Upper lobe of left lung (tissue), 6 donors: ENCODE measurements around the gene CDYL. TPM values are rescaled to one million over a fixed set of nuclear protein-coding genes. Genes with fewer than 3 reads are reported as not detected.

Experiments used
- ATAC-seq, 2 donors: fragments of 200-7000 bp; cut with Tn5 transposase; one replicate each; pipeline ENCODE4 v1.9.1; 2022; ENCODE audit warnings: mild to moderate bottlenecking in 2 of 2, moderate library complexity in 2 of 2; ENCODE audit not compliant: low FRiP score in 2 of 2
- DNase-seq, 2 donors: peaks; one replicate each; pipeline ENCODE4 v3.0.0-alpha.2; 2019 to 2020
- H3K27ac ChIP-seq, 4 donors: fragments of 200-600 bp; sonication (generic); one replicate each; pipeline ENCODE4 v1.5.1; 2016 to 2019
- H3K27me3 ChIP-seq, 4 donors: fragments of 200-600 bp; sonication (generic); one replicate each; pipeline ENCODE4 v1.5.1; 2017 to 2019
- H3K36me3 ChIP-seq, 4 donors: fragments of 200-600 bp; sonication (generic); one replicate each; pipeline ENCODE4 v1.5.1; 2016 to 2019
- H3K4me1 ChIP-seq, 4 donors: fragments of 200-600 bp; sonication (generic); one replicate each; pipeline ENCODE4 v1.5.1; 2018 to 2019
- H3K4me3 ChIP-seq, 4 donors: fragments of 200-600 bp; sonication (generic); one replicate each; pipeline ENCODE4 v1.5.1; 2017 to 2019; ENCODE audit warnings: mild to moderate bottlenecking in 2 of 4, moderate library complexity in 1 of 4
- H3K9me3 ChIP-seq, 4 donors: fragments of 200-600 bp; sonication (generic); one replicate each; pipeline ENCODE4 v1.5.1; 2018 to 2019
- EP300 ChIP-seq, 4 donors: sonication (generic); formaldehyde crosslinking; IDR thresholded peaks; one replicate each; pipeline ENCODE4 v1.5.1; 2017; ENCODE audit warnings: antibody characterized with exemption in 4 of 4, control low read depth in 2 of 4
- POLR2A ChIP-seq, 4 donors: fragments of 450-650 bp; IDR thresholded peaks; one replicate each; pipeline ENCODE4 v1.5.1; 2016 to 2017; ENCODE audit warnings: antibody characterized with exemption in 4 of 4, mild to moderate bottlenecking in 2 of 4
- POLR2AphosphoS5 ChIP-seq, 2 donors: sonication (generic); formaldehyde crosslinking; IDR thresholded peaks; one replicate each; pipeline ENCODE4 v1.5.1; 2017; ENCODE audit warnings: antibody characterized with exemption in 2 of 2
- WGBS, 2 donors: methylation state at CpG; one replicate each; pipeline ENCODE4 v1.1.5; 2017 to 2018; 5-methylcytosine and 5-hydroxymethylcytosine counted together
- total RNA-seq, 6 donors: library from RNA; depleted of rRNA in 4 of 6; stranded (reverse); fragments of >200 nt in 4 of 6; gene quantifications; one replicate each; pipeline versions ENCODE4 v1.1.0 to v1.2.1, GENCODE V29; 2016 to 2021
- TF ChIP-seq, protein P1 (sequence below), 6 experiments: fragments of 450-650 bp in 4 of 6; fragments of 200-600 bp in 2 of 6; sonication (generic) in 2 of 6; IDR thresholded peaks; one replicate each; pipeline ENCODE4 v1.5.1; 2016 to 2019; ENCODE audit warnings: antibody characterized with exemption in 6 of 6
- donor health status: DM: no; HTN: no; CAD: no; lungs with moderate emphysema.
- donor health status: DM: no; HTN: yes; CAD: no; lungs with severe emphysema.

The CDYL gene
- total RNA-seq, 6 donors from 2014 or later = 17.6 to 48.9 (median 32.9) TPM

DNA sequence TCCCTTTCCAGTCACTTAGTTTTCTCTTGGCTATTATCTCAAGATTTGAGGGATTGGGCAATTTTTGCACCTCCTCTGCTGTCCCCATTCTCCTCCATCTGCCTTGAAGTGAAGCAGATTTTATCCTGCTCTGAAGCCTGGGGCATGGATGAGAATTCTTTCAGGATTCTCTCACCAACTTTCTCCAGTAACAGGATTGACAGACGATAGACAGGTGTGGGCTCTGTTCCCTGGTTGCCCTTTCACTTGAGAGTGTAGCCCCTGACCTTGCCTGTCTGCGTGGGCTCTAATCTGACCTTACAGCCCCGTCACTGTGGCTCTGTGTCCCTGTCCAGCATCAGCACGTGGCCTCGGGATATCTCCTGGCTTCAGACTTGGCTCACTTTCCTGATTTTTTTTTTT lies 27.1 kb downstream of the CDYL start:
- 50 to 60% methylated on average over 5 of the region's 5 CpGs for WGBS, 2 donors
- Histone ChIP-seq H3K4me1 (peaks cover 19 to 34% (median 24%) of the 10 kb centered on the region in 4 donors), H3K27me3 (no peaks in the 10 kb centered on the region), H3K36me3 (no peaks in the 10 kb centered on the region), H3K9me3 (peaks cover 0 to 10% (median 4%) of the 10 kb centered on the region in 4 donors), H3K4me3 (no peak overlapping the region), H3K27ac (no peak overlapping the region)
- no peak for ATAC-seq
- no peak for DNase-seq
- TF ChIP-seq EP300 (IDR thresholded peaks at IDR 0.05) (no peak), POLR2A (IDR thresholded peaks at IDR 0.05) (no peak), POLR2AphosphoS5 (IDR thresholded peaks at IDR 0.05) (no peak)
- TF ChIP-seq, protein P1, sequence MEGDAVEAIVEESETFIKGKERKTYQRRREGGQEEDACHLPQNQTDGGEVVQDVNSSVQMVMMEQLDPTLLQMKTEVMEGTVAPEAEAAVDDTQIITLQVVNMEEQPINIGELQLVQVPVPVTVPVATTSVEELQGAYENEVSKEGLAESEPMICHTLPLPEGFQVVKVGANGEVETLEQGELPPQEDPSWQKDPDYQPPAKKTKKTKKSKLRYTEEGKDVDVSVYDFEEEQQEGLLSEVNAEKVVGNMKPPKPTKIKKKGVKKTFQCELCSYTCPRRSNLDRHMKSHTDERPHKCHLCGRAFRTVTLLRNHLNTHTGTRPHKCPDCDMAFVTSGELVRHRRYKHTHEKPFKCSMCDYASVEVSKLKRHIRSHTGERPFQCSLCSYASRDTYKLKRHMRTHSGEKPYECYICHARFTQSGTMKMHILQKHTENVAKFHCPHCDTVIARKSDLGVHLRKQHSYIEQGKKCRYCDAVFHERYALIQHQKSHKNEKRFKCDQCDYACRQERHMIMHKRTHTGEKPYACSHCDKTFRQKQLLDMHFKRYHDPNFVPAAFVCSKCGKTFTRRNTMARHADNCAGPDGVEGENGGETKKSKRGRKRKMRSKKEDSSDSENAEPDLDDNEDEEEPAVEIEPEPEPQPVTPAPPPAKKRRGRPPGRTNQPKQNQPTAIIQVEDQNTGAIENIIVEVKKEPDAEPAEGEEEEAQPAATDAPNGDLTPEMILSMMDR (IDR thresholded peaks at IDR 0.05) = no peak

DNA sequence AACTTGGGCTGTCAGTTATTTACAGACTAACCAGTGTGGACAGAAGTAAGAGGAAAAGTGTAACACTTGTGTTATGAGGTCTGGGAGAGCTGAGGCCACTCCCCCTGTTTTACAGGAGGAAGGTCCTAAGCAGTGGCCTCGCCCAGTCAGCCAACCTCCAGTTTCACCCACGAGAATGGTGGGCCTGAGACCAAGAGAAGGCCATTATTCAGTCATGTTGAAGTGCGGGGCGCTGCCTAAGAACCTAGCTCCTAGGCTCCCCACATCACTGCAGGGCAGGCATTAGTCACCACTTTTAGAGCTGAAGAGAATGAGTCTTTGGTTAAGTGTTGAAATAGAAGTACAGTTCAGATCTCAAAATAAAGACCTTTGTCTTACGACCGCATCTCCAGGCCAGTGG lies 27.9 kb downstream of the CDYL start:
- Histone ChIP-seq H3K27ac (no peak overlapping the region), H3K4me1 (peaks cover 19 to 34% (median 24%) of the 10 kb centered on the region in 4 donors), H3K36me3 (no peaks in the 10 kb centered on the region), H3K9me3 (peaks cover 0 to 10% (median 4%) of the 10 kb centered on the region in 4 donors), H3K27me3 (no peaks in the 10 kb centered on the region), H3K4me3 (no peak overlapping the region)
- WGBS, 2 donors = 82 to 91% methylated on average over 6 of the region's 6 CpGs
- TF ChIP-seq, protein P1 (IDR thresholded peaks at IDR 0.05) = no peak
- no peak for TF ChIP-seq POLR2AphosphoS5 (IDR thresholded peaks at IDR 0.05)
- TF ChIP-seq POLR2A (IDR thresholded peaks at IDR 0.05) = no peak
- TF ChIP-seq EP300 (IDR thresholded peaks at IDR 0.05) = no peak
- ATAC-seq = peak in 1 of 2 donors; percentile 41
- peak in 1 of 2 donors; percentile 29 for DNase-seq

DNA sequence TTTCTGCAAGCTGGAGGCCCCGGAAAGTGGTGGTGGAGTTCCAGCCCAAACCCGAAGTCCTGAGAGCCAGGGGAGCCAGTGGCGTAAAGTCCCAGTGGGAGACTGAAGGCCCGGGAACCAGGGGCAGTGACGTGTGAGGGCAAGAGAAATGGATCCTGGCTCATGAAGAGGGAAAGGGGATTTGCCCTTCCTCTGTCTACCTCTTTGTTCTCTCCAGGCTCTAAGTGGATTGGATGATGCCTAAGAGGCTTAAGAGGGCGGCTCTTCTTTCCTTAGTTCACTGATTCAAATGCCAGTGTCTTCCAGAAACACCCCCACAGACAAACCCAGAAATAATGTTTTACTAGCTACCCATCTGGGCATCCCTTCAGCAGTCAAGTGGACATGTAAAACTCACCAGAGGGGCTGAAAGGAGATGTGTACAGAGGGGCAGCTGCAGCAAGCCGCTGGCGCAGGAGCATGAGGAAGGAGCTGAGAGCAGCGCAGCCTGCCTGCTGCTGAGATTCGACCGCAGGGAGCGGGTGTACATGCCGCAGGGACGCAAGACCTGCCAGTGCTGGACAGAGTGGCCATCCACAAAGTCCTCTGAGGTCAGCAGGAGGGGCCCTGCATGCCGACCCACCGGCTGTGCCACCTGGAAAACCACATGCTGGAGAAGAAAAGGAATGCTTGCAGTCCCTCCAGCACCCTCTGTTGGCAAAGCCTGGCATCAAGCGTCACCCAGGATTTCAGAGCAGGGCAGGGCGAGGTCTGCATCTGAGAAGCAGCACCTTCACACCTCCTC lies 29.5 kb downstream of the CDYL start:
- no peaks in the 10 kb centered on the region for H3K36me3 ChIP-seq
- no peak for TF ChIP-seq EP300 (IDR thresholded peaks at IDR 0.05)
- TF ChIP-seq, protein P1 (IDR thresholded peaks at IDR 0.05) = peak; percentile 55 to 67 (median 60)
- no peak overlapping the region for H3K27ac ChIP-seq
- H3K4me1 ChIP-seq = peaks cover 19 to 35% (median 27%) of the 10 kb centered on the region in 4 donors
- ATAC-seq (peak; percentile 49 to 76), DNase-seq (peak; percentile 55 to 58)
- H3K4me3 ChIP-seq = no peak overlapping the region
- 70% methylated on average over 18 of the region's 18 CpGs for WGBS, 2 donors
- no peaks in the 10 kb centered on the region for H3K27me3 ChIP-seq
- H3K9me3 ChIP-seq = no peaks in the 10 kb centered on the region

DNA sequence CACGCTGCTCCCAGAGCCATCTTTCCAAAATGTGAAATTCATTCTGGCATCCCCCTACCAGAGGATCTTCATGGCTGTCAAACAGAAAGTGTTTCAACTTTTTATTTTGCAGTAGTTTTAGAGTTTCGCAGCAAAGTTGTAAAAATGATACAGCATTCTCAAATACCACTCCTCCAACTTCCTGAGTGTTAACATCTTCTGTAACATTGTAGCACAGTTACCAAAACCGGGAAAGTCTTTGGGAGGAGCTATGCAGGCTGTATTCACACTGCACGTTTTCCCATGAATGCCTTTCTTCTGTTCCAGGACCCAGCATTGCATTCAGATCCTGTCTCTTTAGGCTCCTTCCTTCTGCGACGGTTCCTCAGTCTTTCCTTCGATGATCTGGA lies 30.1 kb downstream of the CDYL start:
- Histone ChIP-seq H3K27ac (no peak overlapping the region), H3K9me3 (no peaks in the 10 kb centered on the region), H3K27me3 (no peaks in the 10 kb centered on the region), H3K4me1 (peaks cover 19 to 36% (median 28%) of the 10 kb centered on the region in 4 donors), H3K36me3 (no peaks in the 10 kb centered on the region), H3K4me3 (no peak overlapping the region)
- WGBS, 2 donors = 45 to 61% methylated on average over 7 of the region's 7 CpGs
- no peak for ATAC-seq
- DNase-seq = no peak
- TF ChIP-seq POLR2AphosphoS5 (IDR thresholded peaks at IDR 0.05) (no peak), POLR2A (IDR thresholded peaks at IDR 0.05) (no peak)
- TF ChIP-seq, protein P1 (IDR thresholded peaks at IDR 0.05) = peak in 1 of 6 experiments; percentile 10

DNA sequence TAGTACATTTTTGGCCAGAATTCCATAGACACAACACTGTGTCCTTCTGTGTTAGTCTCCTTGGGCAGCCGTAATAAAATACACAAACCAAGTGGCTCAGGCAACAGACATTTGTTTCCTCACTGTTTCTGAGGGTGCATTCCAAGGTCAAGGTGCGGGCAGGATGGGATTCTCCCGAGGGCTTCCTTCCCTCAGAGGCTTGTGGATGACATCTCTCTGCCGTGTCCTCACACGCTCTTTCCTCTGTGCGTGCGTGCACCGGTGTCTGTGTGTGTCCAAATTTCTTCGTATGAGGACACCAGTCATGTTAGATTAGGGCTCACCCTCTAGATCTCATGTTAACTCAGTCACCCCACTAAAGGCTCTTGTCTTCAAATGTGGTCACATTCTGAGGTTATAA lies 30.6 kb downstream of the CDYL start:
- DNase-seq (no peak), ATAC-seq (no peak)
- TF ChIP-seq, protein P1 (IDR thresholded peaks at IDR 0.05) = no peak
- TF ChIP-seq EP300 (IDR thresholded peaks at IDR 0.05) = no peak
- TF ChIP-seq POLR2A (IDR thresholded peaks at IDR 0.05) = no peak
- TF ChIP-seq POLR2AphosphoS5 (IDR thresholded peaks at IDR 0.05) = no peak
- no peak overlapping the region for H3K4me3 ChIP-seq
- peaks cover 19 to 39% (median 30%) of the 10 kb centered on the region in 4 donors for H3K4me1 ChIP-seq
- no peaks in the 10 kb centered on the region for H3K9me3 ChIP-seq
- no peaks in the 10 kb centered on the region for H3K27me3 ChIP-seq
- no peak overlapping the region for H3K27ac ChIP-seq
- 69 to 75% methylated on average over 9 of the region's 9 CpGs for WGBS, 2 donors
- H3K36me3 ChIP-seq = no peaks in the 10 kb centered on the region
